HUDEP-2 (cell line): ENCODE measurements around the gene ZIC5.

Experiments used
- DNase-seq, 76 experiments: peaks; one replicate each; lab custom pipeline; 2025; ENCODE audit not compliant: unreplicated experiment in 76 of 76; lab: John Stamatoyannopoulos, UW

The ZIC5 gene

GRCh38 chr13:99971576-99972189 lies at the start of gene ZIC5:
ZIC5 (minus strand) TSS chr13:99971767; CDS start chr13:99971603, 164 bp downstream.
- DNase-seq, result no peak

- no peak for DNase-seq
Observed at GRCh38 chr13:100019780-100020356, 48.3 kb upstream of the ZIC5 start.

DNA sequence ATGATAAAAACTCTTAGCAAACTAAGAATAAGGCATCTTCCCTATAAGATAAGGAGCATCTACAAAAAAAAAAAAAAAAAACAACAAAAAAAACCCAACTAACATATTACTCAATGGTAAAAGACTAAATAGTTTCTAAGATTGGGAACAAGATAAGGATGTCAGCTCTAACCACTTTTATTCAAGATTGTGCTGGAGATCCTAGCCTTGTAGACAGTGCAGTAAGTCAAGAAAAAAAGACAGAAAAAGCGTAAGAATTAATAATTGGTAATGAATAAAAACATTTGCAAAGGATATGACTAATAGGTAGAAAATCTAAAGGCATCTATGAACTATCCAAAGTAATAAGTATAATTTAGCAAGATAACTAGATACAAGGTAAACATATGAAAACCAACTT lies 43.1 kb upstream of the ZIC5 start:
- DNase-seq, result no peak

- DNase-seq, result no peak
Observed at GRCh38 chr13:99998261-99998660, 26.7 kb upstream of the ZIC5 start.

DNA sequence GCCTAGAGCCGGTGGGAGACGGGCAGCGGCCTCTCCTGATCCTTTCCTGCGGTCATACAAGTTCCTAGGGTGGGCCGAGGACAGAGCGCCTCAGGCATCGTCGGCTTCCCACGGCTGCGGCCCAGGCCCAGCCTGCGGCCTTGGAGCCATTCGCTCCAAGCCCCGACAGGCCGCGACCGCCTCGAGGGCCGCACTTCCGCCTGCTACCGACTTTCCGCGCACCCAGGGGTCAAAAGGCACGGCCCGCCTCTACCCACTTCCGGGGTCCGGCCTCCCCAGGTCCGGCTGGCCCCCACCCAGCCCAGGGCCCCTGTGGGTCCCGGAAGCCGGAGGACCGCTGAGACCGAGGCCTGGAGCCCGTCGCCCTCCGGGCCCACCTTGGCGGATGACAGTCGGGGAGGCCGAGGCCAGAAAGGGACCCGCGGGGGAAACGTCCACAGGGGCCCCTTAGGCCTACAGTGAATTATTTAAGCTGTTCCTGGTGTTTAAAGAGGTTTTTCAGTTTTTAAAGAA lies 26.2 kb upstream of the ZIC5 start:
- no peak for DNase-seq

GRCh38 chr13:99996381-99996973 lies 24.9 kb upstream of the ZIC5 start:
- no peak for DNase-seq

DNA sequence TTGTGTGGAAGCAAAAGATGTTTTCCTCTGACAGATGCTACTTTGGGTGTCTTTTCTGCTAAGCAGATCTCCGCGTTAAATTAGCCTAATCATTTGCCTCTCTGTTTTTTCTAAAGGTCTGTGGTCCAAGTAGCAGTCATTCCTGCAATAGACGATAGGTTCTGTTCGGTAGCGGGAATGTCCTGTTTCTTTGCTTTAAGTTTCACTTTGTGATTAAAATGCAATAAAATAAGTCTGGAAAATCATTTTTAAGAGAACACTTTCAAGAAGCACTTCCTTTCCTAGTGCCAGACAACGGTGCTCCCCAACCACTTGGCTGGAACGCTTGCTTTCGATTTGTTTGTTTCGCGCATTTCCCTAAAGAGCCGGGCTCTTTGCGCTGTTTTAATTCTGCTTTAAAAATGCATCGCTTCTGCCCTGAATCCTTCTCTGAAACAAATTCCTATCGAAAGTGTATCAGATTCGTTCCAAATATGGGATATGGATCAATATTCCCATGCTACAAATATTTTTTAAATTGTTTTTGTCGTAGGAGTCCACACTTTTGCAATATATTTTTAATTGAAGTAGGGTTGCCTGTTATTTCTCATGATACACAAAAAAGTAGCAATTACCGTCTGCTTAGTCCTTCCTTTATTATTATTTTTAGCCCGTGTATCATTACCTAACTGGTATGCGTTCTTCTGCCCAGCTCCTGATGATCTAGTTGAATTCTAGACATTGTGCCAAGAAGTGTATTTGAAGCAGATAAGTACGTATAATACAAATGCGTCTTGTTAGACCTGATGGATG lies 24.2 kb upstream of the ZIC5 start:
- DNase-seq, result peak in 3 of 76 experiments; percentile 4 to 19 (median 16)

GRCh38 chr13:99995104-99995588 lies 23.6 kb upstream of the ZIC5 start:
- DNase-seq, result no peak

DNA sequence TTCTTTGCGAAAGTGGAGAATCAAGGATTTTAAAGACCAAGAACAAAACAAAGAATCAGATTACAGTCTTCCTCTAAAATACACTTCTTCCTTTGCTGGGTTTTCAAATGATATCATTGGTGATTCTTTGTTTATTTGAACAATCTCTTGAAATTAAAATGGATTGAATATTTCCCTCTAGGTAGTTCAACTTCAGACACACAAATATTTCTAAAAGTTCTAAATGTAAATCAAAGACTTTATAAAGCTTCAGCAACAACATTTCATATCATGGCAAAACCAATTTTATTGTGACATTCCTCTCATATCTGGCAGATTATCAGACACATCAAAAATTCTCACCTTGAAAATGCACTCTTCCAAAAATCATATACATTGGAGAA lies 23.1 kb upstream of the ZIC5 start:
- DNase-seq, result no peak

DNA sequence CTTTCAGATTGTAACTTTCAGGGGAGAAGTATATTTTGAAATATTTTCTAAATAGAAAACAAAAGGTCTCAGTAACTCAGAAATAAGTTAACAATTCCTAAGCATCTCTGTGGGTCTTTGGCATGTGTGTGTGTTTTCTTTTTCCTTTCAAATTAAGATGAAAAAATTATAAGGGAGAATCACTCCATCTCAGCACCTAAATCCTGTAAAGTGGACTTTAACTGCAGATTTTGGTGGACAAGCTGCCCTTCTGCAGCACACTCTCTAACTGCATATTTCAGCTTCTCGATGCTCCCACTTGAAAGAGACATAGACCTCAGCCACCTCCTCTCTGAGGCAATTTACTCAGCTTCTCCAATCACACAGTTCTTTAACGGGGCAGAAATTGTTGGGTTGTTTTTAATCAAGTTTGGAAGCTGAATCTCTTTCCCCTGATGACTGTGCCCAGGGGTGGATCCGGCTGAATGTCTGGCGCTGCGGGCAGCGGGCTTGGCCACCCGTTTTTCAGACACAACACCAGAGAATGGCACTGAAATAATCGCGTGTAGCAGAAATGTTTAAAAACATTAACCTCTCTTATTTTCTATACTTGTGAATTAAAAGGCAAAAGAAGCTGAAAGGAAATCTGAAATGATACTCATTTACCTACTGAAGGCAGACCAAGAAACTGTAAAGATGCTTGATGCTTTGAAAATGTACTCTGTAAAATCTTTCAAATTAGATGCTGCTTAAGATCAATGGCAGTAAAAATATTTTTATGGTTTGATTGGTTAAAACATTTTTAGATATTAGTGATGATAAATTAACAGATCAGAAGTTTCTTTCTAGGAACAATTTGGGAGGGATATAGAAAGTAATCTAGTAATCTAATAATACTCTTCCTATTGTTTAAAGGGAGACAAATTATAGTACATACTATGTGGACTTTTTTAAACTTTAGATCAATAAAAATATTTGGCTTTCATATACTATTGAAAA lies 22.4 kb upstream of the ZIC5 start:
- no peak for DNase-seq

DNA sequence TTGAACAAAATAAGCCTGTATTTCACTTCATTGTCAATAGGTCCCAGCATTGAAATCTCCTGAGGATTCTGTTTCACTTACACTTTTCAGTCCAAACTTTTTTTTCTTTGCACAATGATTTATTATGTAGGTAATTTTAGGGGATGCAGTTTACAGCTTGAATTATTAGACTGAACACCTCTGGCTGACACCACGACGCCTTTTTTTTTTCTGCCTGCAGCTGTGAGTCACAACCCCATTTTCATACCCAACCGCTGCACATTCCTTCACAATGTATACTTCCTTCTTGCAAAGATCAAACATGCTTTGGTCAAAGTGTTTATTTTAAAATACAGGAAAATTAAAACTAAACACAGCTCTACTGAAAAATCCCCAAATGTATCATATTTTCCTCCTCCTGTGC lies 21.4 kb upstream of the ZIC5 start:
- DNase-seq, result no peak

DNA sequence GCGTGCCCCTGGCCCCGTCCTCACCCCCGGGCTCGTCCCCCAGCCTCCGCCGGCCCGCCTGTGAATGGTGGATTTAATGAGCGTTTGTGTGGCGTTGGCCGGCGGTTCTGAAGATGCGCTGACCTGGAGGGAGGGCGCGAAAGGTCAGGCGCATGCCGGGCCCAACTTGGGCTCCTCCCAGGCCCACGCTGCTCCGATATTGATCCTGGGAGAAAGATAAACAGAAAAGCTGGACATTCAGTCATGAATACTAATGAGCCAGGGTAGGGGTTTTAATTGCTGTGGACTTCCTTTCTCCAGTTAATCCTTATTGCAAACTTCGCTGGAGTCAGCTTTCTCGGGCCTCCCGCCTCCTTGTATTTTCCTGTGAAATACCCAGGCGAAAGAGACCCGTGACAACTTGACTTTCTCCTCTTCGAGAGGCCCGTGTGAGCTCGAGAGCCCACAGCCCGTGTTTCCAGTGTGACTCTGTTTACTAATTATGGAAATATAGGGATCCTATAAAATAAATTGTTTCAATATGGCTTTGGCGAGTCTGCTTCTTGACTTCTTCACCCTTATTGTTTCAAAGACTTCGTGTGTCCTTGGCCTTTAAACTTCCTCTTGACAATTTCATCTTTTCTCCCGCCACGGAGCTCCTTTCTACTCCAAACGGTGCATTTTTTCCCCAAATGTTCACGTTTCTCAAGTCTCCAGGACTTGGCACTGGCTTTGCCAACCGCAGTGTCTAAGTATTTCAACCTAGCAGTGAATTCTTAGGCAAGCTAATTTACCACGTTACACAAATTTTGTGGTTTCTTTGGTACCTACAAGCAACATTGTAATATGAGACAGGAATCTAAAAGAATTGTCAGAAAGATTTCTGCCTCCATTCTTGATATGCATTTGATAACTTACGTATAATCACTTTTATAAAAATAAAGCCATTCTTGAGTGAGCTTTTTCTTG lies 20.5 kb upstream of the ZIC5 start:
- DNase-seq, result no peak

GRCh38 chr13:99991013-99991827 lies 19.7 kb upstream of the ZIC5 start:
- no peak for DNase-seq

DNA sequence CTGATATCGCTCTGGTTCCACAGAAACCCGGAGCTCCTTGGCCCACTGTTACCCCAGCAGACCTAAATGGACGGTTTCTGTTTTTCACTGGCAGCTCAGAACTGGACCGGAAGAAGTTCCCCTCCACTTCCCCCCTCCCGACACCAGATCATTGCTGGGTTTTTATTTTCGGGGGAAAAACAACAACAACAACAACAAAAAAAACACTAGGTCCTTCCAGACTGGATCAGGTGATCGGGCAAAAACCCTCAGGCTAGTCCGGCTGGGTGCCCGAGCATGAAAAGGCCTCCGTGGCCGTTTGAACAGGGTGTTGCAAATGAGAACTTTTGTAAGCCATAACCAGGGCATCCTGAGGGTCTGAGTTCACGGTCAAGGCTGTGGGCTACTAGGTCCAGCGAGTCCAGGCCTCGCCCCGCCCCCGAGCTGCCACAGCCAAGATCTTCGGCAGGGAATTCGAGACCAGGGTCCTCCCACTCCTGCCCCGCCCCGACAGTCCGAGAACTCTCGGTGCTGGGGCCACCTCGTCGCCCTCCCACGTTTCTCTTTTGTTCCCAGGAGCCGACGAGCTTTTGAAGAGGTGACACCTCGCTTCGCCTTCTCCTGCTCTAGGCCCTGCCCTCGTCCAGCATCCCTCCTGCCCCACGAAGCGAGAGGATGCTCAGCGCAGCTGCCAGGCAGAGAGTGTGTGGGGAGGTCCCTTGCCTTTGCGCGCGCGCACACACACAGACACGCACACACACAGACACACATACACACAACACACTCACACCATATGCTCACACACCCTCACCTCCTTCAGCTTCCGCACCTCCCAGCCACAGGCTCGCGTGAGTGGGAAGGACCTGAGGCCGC lies 18.8 kb upstream of the ZIC5 start:
- no peak for DNase-seq

DNA sequence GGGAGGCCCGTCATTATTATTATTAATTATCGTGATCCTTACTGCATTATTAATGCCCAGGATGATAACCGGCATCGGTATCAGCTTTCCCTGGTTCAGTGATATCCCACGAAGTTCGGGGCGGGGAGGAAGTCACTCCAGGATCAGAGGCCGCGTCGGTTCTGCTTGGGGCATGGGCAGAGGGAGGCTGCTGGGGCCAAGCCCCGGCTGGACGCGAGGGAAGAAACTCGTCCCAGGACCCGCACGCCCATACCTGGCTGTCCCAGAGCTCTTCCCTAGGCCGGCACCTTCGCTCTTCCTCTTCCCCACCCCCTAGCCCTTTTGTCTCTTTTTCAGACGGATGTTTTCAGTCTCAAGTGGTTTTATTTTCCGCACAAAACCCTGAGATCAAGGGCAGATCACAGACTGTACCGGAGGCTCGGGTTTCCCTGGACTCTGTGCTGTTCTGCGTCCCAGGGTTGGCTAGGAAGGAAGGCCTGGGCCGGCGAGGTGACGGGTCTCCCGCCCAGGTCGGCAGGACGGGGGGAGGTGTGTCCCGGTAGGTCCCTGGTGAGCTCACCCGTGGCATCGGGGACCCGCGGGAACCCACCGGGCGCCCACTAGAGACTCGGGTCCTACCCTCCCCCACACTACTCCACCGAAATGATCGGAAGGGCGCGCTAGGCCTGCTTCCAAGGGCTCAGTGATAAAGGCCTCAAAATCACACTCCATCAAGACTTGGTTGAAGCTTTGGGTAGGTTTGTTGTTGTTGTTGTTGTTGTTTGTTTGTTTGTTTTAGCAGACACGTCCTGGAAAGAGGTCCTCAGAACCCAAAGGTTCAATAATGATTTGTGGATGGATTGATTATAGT lies 17.9 kb upstream of the ZIC5 start:
- DNase-seq, result no peak

GRCh38 chr13:99988529-99989275 lies 17.1 kb upstream of the ZIC5 start:
- no peak for DNase-seq
